HEK293T (cell line): ENCODE measurements around the gene SESTD1.
"Not testable (repeated sequence)": the region's sequence is repeated elsewhere in the genome, so short reads cannot be mapped to it uniquely, and the experiment has no call there.

Experiments
- CTCF ChIA-PET: fragments of 350-600 bp; formaldehyde crosslinking; extraction: SDS; loops from one replicate; lab custom pipeline; 2021; ENCODE audit warnings: antibody characterized with exemption, inconsistent platforms; lab: Yijun Ruan, JAX
- POLR2A ChIA-PET: fragments of 350-600 bp; formaldehyde crosslinking; extraction: SDS; loops from one replicate; lab custom pipeline; 2020; ENCODE audit warnings: antibody characterized with exemption, inconsistent platforms; lab: Yijun Ruan, JAX
- DNase-seq: peaks from one replicate; pipeline ENCODE4 v3.0.0; 2012; ENCODE audit warnings: mixed read lengths; ENCODE audit errors: extremely low spot score
- ARNT ChIP-seq: fragments of 450-650 bp; IDR thresholded peaks from 2 replicates; pipeline ENCODE4 v1.6.1; 2017; ENCODE audit warnings: mild to moderate bottlenecking
- BHLHE40 ChIP-seq: fragments of 450-650 bp; IDR thresholded peaks from 2 replicates; pipeline ENCODE4 v1.6.1; 2016; ENCODE audit warnings: mild to moderate bottlenecking, moderate library complexity, borderline replicate concordance
- ELF4 ChIP-seq: fragments of 450-650 bp; IDR thresholded peaks from 2 replicates; pipeline ENCODE4 v1.6.1; 2017; ENCODE audit warnings: antibody characterized with exemption
- FOXA1 ChIP-seq: fragments of 450-650 bp; IDR thresholded peaks from 2 replicates; pipeline ENCODE4 v1.6.1; 2016; ENCODE audit warnings: mild to moderate bottlenecking
- FOXK2 ChIP-seq: fragments of 450-650 bp; IDR thresholded peaks from 2 replicates; pipeline ENCODE4 v1.6.1; 2016; ENCODE audit warnings: mild to moderate bottlenecking
- FOXM1 ChIP-seq: fragments of 450-650 bp; IDR thresholded peaks from 2 replicates; pipeline ENCODE4 v1.6.1; 2017; ENCODE audit warnings: mild to moderate bottlenecking, borderline replicate concordance
- HDGF ChIP-seq: fragments of 450-650 bp; IDR thresholded peaks from 2 replicates; pipeline ENCODE4 v1.6.1; 2017; ENCODE audit warnings: antibody characterized with exemption, borderline replicate concordance
- LEF1 ChIP-seq: fragments of 450-650 bp; IDR thresholded peaks from 2 replicates; pipeline ENCODE4 v1.6.1; 2017; ENCODE audit warnings: mild to moderate bottlenecking, borderline replicate concordance
- NFRKB ChIP-seq: fragments of 450-650 bp; IDR thresholded peaks from 2 replicates; pipeline ENCODE4 v1.6.1; 2016; ENCODE audit warnings: mild to moderate bottlenecking, moderate library complexity
- PKNOX1 ChIP-seq: fragments of 450-650 bp; IDR thresholded peaks from 2 replicates; pipeline ENCODE4 v1.6.1; 2016
- SP1 ChIP-seq: fragments of 450-650 bp; IDR thresholded peaks from 2 replicates; pipeline ENCODE4 v1.6.1; 2017
- SUZ12 ChIP-seq: fragments of 450-650 bp; IDR thresholded peaks from 2 replicates; pipeline ENCODE4 v1.6.1; 2016; ENCODE audit warnings: mild to moderate bottlenecking
- TARDBP ChIP-seq: fragments of 450-650 bp; IDR thresholded peaks from 2 replicates; pipeline ENCODE4 v1.6.1; 2016
- ZNF384 ChIP-seq: fragments of 450-650 bp; IDR thresholded peaks from 2 replicates; pipeline ENCODE4 v1.6.1; 2016

SESTD1 gene

GRCh38 chr2:179069685-179070084 is 194.9 kb downstream of the SESTD1 start:
- CTCF ChIA-PET, result no interaction called here
- POLR2A ChIA-PET, result no interaction called here
- DNase-seq, result no peak
- TF ChIP-seq ZNF384 (no peak), PKNOX1 (no peak), HDGF (no peak), TARDBP (no peak), NFRKB (no peak), SUZ12 (no peak), ARNT (no peak), FOXM1 (no peak), SP1 (no peak), FOXA1 (no peak), LEF1 (no peak), BHLHE40 (no peak), FOXK2 (no peak)

- TF ChIP-seq NFRKB, result no peak
- no peak for TF ChIP-seq ZNF384
- TF ChIP-seq HDGF, result no peak
- ChIA-PET POLR2A (no interaction called here), CTCF (no interaction called here)
- DNase-seq, result no peak
Measured at GRCh38 chr2:179068991-179069643, 195.5 kb downstream of the SESTD1 start.

DNA sequence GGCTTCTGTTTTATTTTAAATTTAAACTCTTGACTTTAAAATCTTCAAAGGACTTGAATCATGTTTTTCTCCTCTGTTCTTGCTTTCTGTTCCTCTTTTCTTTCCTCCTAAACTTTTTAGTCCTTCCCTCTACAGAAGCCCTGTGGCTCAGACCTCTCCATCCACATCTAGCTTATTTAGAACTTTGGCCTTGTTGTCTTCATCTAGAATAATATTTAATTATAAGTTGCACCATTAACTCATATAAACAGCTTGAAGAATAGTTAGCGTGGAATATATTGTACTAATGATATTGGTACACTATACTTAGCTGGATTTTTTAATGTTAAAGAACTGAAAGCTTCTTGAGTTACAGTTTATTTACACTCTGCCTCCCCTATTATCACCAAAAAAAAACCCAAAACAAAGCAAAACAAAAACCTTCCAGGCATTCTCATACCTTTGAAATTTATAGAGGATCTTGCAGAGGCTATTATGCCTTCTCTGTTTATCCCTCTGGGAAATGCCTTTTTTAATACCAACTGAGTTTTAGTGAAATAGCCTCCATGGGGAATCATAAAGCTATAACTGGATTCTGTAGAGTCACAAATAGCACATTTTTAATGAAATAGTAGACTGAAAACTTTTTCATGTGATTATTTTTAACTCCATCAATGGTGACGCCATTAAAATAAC is 205.5 kb downstream of the SESTD1 start:
- CTCF ChIA-PET, result no interaction called here
- DNase-seq, result no peak
- TF ChIP-seq PKNOX1 (no peak), LEF1 (no peak)
- POLR2A ChIA-PET, result no interaction called here

GRCh38 chr2:179057737-179058136 is 206.9 kb downstream of the SESTD1 start:
- CTCF ChIA-PET, result no interaction called here
- no peak for DNase-seq
- TF ChIP-seq PKNOX1, result no peak
- no peak for TF ChIP-seq HDGF
- no peak for TF ChIP-seq ELF4
- POLR2A ChIA-PET, result no interaction called here

DNA sequence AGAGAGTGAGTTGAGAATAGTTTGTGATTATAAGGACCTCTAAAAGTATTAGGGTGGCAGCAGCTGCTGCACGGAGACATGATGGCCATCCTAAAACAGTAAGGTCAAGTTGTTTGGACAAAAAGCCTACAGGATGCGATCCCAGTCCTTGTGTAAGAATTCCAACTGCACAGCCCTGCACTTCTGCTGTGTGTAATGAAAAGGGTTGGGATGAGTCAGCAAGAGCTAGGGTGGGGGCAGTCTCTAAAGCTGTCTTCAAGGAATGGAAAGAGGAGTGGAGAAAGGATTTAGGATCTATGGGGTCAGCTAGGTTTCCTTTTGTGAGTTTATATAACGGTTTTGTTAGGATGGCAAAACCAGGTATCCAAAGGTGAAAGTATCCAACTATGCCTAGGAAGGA is 211.1 kb downstream of the SESTD1 start:
- POLR2A ChIA-PET, CTCF ChIA-PET: not testable (repeated sequence)

More for the DNA sequence above, 211.1 kb downstream of the SESTD1 start:
- DNase-seq, result not testable (repeated sequence)
